Measurements from ENCODE around the gene MARCHF9.

DNA sequence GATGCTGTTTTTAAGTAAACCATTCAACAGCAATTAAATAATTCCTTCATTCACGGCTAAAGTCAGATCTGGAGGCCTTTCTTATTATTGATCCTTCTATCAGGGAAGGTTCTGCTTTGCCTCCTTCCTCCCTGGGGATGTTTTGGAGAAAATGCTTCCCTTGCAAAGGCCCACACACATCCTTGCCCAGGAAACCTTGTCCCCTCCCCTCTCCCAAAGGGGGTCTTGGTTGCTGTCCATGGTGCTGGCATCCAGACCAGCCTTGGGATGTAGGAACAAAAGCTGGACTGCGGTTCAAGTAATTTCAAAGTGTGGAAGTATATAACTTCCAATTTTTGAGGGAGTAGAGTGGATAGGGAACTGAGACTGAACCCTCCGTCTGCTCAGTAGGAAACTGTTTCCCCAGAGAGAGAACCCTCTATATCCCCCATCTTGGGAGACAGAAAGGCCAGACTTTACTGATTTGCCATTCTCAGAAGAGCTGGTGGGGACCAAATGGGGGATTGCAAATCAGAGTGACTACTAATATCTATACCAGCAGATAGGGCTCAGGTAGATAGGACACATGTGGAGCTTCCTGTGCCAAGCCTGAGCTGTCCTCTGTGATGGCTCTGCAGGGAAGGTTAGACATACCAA, 5.6 kb downstream of the MARCHF9 start:
- TF ChIP-seq, protein P1, sequence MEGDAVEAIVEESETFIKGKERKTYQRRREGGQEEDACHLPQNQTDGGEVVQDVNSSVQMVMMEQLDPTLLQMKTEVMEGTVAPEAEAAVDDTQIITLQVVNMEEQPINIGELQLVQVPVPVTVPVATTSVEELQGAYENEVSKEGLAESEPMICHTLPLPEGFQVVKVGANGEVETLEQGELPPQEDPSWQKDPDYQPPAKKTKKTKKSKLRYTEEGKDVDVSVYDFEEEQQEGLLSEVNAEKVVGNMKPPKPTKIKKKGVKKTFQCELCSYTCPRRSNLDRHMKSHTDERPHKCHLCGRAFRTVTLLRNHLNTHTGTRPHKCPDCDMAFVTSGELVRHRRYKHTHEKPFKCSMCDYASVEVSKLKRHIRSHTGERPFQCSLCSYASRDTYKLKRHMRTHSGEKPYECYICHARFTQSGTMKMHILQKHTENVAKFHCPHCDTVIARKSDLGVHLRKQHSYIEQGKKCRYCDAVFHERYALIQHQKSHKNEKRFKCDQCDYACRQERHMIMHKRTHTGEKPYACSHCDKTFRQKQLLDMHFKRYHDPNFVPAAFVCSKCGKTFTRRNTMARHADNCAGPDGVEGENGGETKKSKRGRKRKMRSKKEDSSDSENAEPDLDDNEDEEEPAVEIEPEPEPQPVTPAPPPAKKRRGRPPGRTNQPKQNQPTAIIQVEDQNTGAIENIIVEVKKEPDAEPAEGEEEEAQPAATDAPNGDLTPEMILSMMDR (IDR thresholded peaks at IDR 0.05): no peak
- TF ChIP-seq EZH2 (IDR thresholded peaks at IDR 0.05; ENCODE audit: borderline replicate concordance, insufficient read depth, low read depth, low read length, poor library complexity, severe bottlenecking): no peak
